H1 (cell line): ENCODE measurements around the gene NME7. TPM values are rescaled to one million over a fixed set of nuclear protein-coding genes. Genes with fewer than 3 reads are reported as not detected.

Source experiments
- ATF2 ChIP-seq: IDR thresholded peaks from 2 replicates; pipeline ENCODE4 v1.6.1; 2012; ENCODE audit warnings: low read length, inconsistent platforms
- BRCA1 ChIP-seq: IDR thresholded peaks from 2 replicates; pipeline ENCODE4 v1.6.1; 2012; ENCODE audit warnings: low read depth, low read length, improper control_type of control experiment
- CHD2 ChIP-seq: IDR thresholded peaks from 2 replicates; pipeline ENCODE4 v1.6.1; 2012; ENCODE audit warnings: low read length, improper control_type of control experiment
- EGR1 ChIP-seq: IDR thresholded peaks from 2 replicates; pipeline ENCODE4 v1.6.1; 2011; ENCODE audit warnings: low read depth, low read length, borderline replicate concordance
- FOSL1 ChIP-seq: IDR thresholded peaks from 2 replicates; pipeline ENCODE4 v1.6.1; 2011; ENCODE audit warnings: mild to moderate bottlenecking, low read depth, low read length, moderate library complexity; ENCODE audit not compliant: insufficient read depth
- JUND ChIP-seq: IDR thresholded peaks from 2 replicates; pipeline ENCODE4 v1.6.1; 2011; ENCODE audit warnings: mild to moderate bottlenecking, improper control_type of control experiment, low read length
- PHF8 ChIP-seq: fragments of 200-600 bp; sonication (generic); conservative IDR thresholded peaks from 2 replicates; pipeline ENCODE4 v1.7.1; 2012; ENCODE audit warnings: low read depth, mild to moderate bottlenecking, inconsistent platforms, low read length, moderate library complexity
- RFX5 ChIP-seq: IDR thresholded peaks from 2 replicates; pipeline ENCODE4 v1.6.1; 2011; ENCODE audit warnings: low read depth, low read length, improper control_type of control experiment, borderline replicate concordance
- polyA plus RNA-seq, 7 experiments: library from polyadenylated mRNA; depleted of rRNA in 3 of 7; stranded (reverse) in 5 of 7; unstranded in 2 of 7; fragments of >200 nt in 5 of 7; fragments of 200-250 nt in 2 of 7; gene quantifications; 1 replicate in 5 of 7; 2 replicates in 1 of 7; 4 replicates in 1 of 7; pipeline versions ENCODE4 v1.2.1 to v1.2.3, GENCODE V29; 2011 to 2013; ENCODE audit warnings: missing spikeins in 2 of 7, mixed read lengths in 2 of 7
- total RNA-seq: library from RNA; stranded (reverse); fragmentation: NEBNext Ultra II Directional; extraction: Animal tissue kit (Norgen Biotek cat#: 25700); gene quantifications from 2 replicates; pipeline ENCODE4 v1.2.1, GENCODE V29; 2021

The NME7 gene
- total and polyA plus RNA-seq, 2 of the 8 experiments (the other 6 are each of a cell fraction or from before 2014, with no cell fraction given): 11.6 to 28.5 TPM

DNA sequence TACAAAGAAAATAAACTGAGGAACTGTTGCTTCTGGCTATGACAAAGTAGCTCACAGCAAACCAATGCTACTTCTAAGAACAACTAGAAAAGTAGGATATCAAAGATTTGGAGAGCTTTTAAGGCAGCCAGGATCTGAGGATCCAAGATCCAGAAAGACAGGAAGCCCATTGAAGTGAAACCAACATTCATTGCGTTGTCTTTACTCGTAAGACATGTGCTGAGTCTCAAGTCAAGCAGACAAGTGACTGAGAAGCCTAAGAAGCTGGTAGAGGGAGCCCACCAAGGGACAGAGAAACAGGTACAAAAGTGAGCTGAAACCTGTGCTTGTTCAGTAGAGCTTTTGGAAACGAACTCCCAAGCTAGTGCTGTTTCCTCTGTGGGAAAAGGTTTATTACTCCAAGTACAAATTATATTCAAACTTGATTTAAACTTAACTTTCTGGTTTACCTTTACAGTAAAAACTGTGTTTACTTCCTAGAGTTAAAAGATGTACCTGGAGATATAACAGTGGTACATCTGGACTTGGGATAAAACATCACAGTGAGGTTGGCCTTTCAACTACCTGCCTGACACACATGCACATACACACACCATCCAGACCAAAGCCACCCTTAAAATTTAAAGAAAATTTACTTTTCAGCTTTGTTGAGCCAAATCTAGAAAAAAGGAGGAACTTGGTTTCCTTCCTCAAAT, 41.2 kb downstream of the NME7 start (continued):
- TF ChIP-seq CHD2: no peak
- TF ChIP-seq ATF2: no peak
- TF ChIP-seq JUND: no peak
- TF ChIP-seq BRCA1: no peak
- TF ChIP-seq PHF8: no peak
- no peak for TF ChIP-seq FOSL1
- no peak for TF ChIP-seq RFX5
- no peak for TF ChIP-seq EGR1
